Liver (tissue), 9 donors: ENCODE data around the gene TDRD9. TPM values are rescaled to one million over a fixed set of nuclear protein-coding genes. Genes with fewer than 3 reads are reported as not detected.

Experiments
- DNase-seq: peaks from one replicate; pipeline ENCODE4 v3.0.0-alpha.2; 2017; ENCODE audit warnings: low spot score
- H3K27ac ChIP-seq, 2 donors: one replicate each; pipeline ENCODE4 v1.7.0; 2013; ENCODE audit warnings: inconsistent platforms in 2 of 2, low read length in 2 of 2, control low read depth in 1 of 2, low read depth in 1 of 2, mild to moderate bottlenecking in 1 of 2
- H3K27me3 ChIP-seq, 4 donors: one replicate each; pipeline versions ENCODE4 v1.6.1 to v1.7.0; 2013; ENCODE audit warnings: low read length in 3 of 4, inconsistent platforms in 1 of 4, mild to moderate bottlenecking in 1 of 4, moderate library complexity in 1 of 4; ENCODE audit not compliant: control insufficient read depth in 4 of 4, insufficient read depth in 4 of 4
- H3K36me3 ChIP-seq, 4 donors: one replicate each; pipeline versions ENCODE4 v1.6.1 to v1.7.0; 2013; ENCODE audit warnings: low read length in 3 of 4, mild to moderate bottlenecking in 3 of 4, low read depth in 1 of 4, moderate library complexity in 1 of 4; ENCODE audit not compliant: control insufficient read depth in 4 of 4, insufficient read depth in 3 of 4
- H3K4me1 ChIP-seq, 4 donors: one replicate each; pipeline versions ENCODE4 v1.6.1 to v1.7.0; 2013; ENCODE audit warnings: low read length in 3 of 4, mild to moderate bottlenecking in 3 of 4, moderate library complexity in 1 of 4; ENCODE audit not compliant: control insufficient read depth in 4 of 4, insufficient read depth in 4 of 4
- H3K4me3 ChIP-seq, 3 donors: one replicate each; pipeline versions ENCODE4 v1.6.1 to v1.7.0; 2013; ENCODE audit warnings: low read length in 3 of 3, control low read depth in 1 of 3, low read depth in 1 of 3, mild to moderate bottlenecking in 1 of 3
- H3K9ac ChIP-seq, 2 donors: one replicate each; pipeline ENCODE4 v1.7.0; 2013; ENCODE audit warnings: low read length in 2 of 2, mild to moderate bottlenecking in 2 of 2, moderate library complexity in 2 of 2, control low read depth in 1 of 2, low read depth in 1 of 2
- H3K9me3 ChIP-seq, 4 donors: one replicate each; pipeline versions ENCODE4 v1.6.1 to v1.7.0; 2013; ENCODE audit warnings: low read length in 3 of 4; ENCODE audit not compliant: control insufficient read depth in 4 of 4
- EGR1 ChIP-seq, 2 donors: IDR thresholded peaks; 2 replicates each; pipeline ENCODE4 v1.6.1; 2016 to 2018; ENCODE audit warnings: antibody characterized with exemption in 2 of 2, low read depth in 2 of 2
- FOXA1 ChIP-seq: IDR thresholded peaks from 2 replicates; pipeline ENCODE4 v1.6.1; 2016; ENCODE audit warnings: antibody characterized with exemption
- GABPA ChIP-seq, 2 donors: IDR thresholded peaks in 1 of 2; conservative IDR thresholded peaks in 1 of 2; 2 replicates each; pipeline ENCODE4 v1.6.1; 2016; ENCODE audit warnings: antibody characterized with exemption in 2 of 2, mild to moderate bottlenecking in 1 of 2, moderate library complexity in 1 of 2
- HNF4G ChIP-seq: IDR thresholded peaks from 2 replicates; pipeline ENCODE4 v1.6.1; 2016; ENCODE audit warnings: antibody characterized with exemption
- NR2F2 ChIP-seq: IDR thresholded peaks from 2 replicates; pipeline ENCODE4 v1.6.1; 2016; ENCODE audit warnings: antibody characterized with exemption
- RAD21 ChIP-seq, 2 donors: IDR thresholded peaks; 2 replicates each; pipeline ENCODE4 v1.6.1; 2016; ENCODE audit warnings: antibody characterized with exemption in 2 of 2, mild to moderate bottlenecking in 2 of 2
- REST ChIP-seq: IDR thresholded peaks from 2 replicates; pipeline ENCODE4 v1.6.1; 2016; ENCODE audit warnings: antibody characterized with exemption, mild to moderate bottlenecking
- RXRA ChIP-seq, 2 donors: IDR thresholded peaks; 2 replicates each; pipeline ENCODE4 v1.6.1; 2017 to 2018; ENCODE audit warnings: antibody characterized with exemption in 2 of 2, mild to moderate bottlenecking in 1 of 2
- ZBTB33 ChIP-seq: IDR thresholded peaks from 2 replicates; pipeline ENCODE4 v1.6.1; 2016; ENCODE audit warnings: antibody characterized with exemption
- WGBS: extraction: QIAGEN DNeasy Blood & Tissue Kit; methylation state at CpG from one replicate; pipeline ENCODE4 v1.1.7; 2013; 5-methylcytosine and 5-hydroxymethylcytosine counted together
- polyA plus RNA-seq, 2 donors: library from polyadenylated mRNA; stranded (reverse) in 1 of 2; unstranded in 1 of 2; fragments of 200-250 nt in 1 of 2; fragments of >200 nt in 1 of 2; fragmentation: Nextera tagmentation in 1 of 2; extraction: Ambion mirVana in 1 of 2; gene quantifications; one replicate each; pipeline versions ENCODE4 v1.2.1 to v1.2.3, GENCODE V29; 2013 to 2015
- total RNA-seq, 2 donors: library from RNA; depleted of rRNA; stranded (reverse); fragments of >200 nt; gene quantifications; one replicate each; pipeline ENCODE4 v1.2.3, GENCODE V29; 2014
- donor health status: healthy.
- donor health status: healthy.
- donor health status: healthy.
- donor health status: healthy.
- donor health status: healthy.

TDRD9 gene
- total and polyA plus RNA-seq, 4 donors: 0.12 to 1.0 (median 0.46) TPM

- Histone ChIP-seq H3K36me3 (no peaks in the 10 kb centered on the region), H3K9ac (no peak overlapping the region), H3K4me1 (peaks cover 0 to 1% (median 0%) of the 10 kb centered on the region in 4 donors), H3K4me3 (no peak overlapping the region), H3K27me3 (no peaks in the 10 kb centered on the region), H3K9me3 (no peaks in the 10 kb centered on the region), H3K27ac (no peak overlapping the region)
- DNase-seq: no peak
- TF ChIP-seq NR2F2 (no peak), EGR1 (IDR thresholded peaks at IDR 0.05; ENCODE audit: low read depth in 2 of 2) (no peak), FOXA1 (no peak), GABPA (IDR thresholded peaks at IDR 0.05 in 1 of 2, conservative IDR thresholded peaks at IDR 0.05 in 1 of 2) (no peak), HNF4G (no peak), ZBTB33 (no peak), RXRA (IDR thresholded peaks at IDR 0.05) (no peak), RAD21 (IDR thresholded peaks at IDR 0.05) (no peak), REST (no peak)
- WGBS: 92% methylated on average over 7 of the region's 7 CpGs
Measured at GRCh38 chr14:103999795-104000440, 71.7 kb downstream of the TDRD9 start.

GRCh38 chr14:104001003-104001402 lies 72.7 kb downstream of the TDRD9 start:
- no peak overlapping the region for H3K27ac ChIP-seq

More at GRCh38 chr14:104001003-104001402, 72.7 kb downstream of the TDRD9 start:
- Histone ChIP-seq H3K36me3 (no peaks in the 10 kb centered on the region), H3K4me3 (no peak overlapping the region), H3K27me3 (no peaks in the 10 kb centered on the region), H3K9me3 (no peaks in the 10 kb centered on the region), H3K4me1 (peaks cover 0 to 1% (median 0%) of the 10 kb centered on the region in 4 donors), H3K9ac (no peak overlapping the region)
- no peak for TF ChIP-seq NR2F2
- TF ChIP-seq EGR1 (IDR thresholded peaks at IDR 0.05; ENCODE audit: low read depth in 2 of 2): no peak
- TF ChIP-seq GABPA (IDR thresholded peaks at IDR 0.05 in 1 of 2, conservative IDR thresholded peaks at IDR 0.05 in 1 of 2): no peak
- TF ChIP-seq RAD21 (IDR thresholded peaks at IDR 0.05): peak in 1 of 2 donors; percentile 14
- TF ChIP-seq REST: no peak
- no peak for DNase-seq
- 66% methylated on average over 4 of the region's 4 CpGs for WGBS
